Measurements from ENCODE around the gene TUT1. TPM values are rescaled to one million over a fixed set of nuclear protein-coding genes. Genes with fewer than 3 reads are reported as not detected.

The TUT1 gene
- total RNA-seq, 1 experiment from 2014 or later = 20.7 TPM

GRCh38 chr11:62612366-62613290 is 21.3 kb upstream of the TUT1 start, which contains the start of the genes EML3 and ROM1:
TSS of gene EML3 (minus strand) at chr11:62612775. CDS start at chr11:62612457, 318 bp downstream.
TSS of gene ROM1 (plus strand) at chr11:62613257. CDS start at chr11:62613282, 25 bp downstream.
- Histone ChIP-seq H3K79me1 (ENCODE audit: insufficient read depth, low read depth, low read length, poor library complexity, severe bottlenecking) (no peaks in the 10 kb centered on the region), H3K23ac (ENCODE audit: insufficient read length, low read depth, low read length) (no peak within 1 kb of the TSS), H2BK15ac (ENCODE audit: low read depth, low read length) (no peak within 1 kb of the TSS), H3T11ph (ENCODE audit: low read length) (no peak within 1 kb of the TSS), H3K4me2 (ENCODE audit: insufficient read depth, insufficient read length, low read length) (peak within 1 kb of the TSS; percentile 90), H3K79me2 (ENCODE audit: insufficient read depth, low read length) (no peaks in the 10 kb centered on the region), H2BK120ac (ENCODE audit: low read depth, low read length, poor library complexity, severe bottlenecking) (no peak within 1 kb of the TSS), H4K8ac (replicated peaks; ENCODE audit: insufficient read length, low read depth, low read length) (no peak within 1 kb of the TSS), H3K4me1 (ENCODE audit: insufficient read depth, low read length) (no peaks in the 10 kb centered on the region), H4K91ac (ENCODE audit: insufficient read length, low read depth, low read length) (no peak within 1 kb of the TSS), H2AFZ (ENCODE audit: low read length) (no peak within 1 kb of the TSS), H4K20me1 (ENCODE audit: control insufficient read depth, insufficient read depth, insufficient read length) (no peaks in the 10 kb centered on the region), H3K27me3 (ENCODE audit: insufficient read depth, low read length) (no peaks in the 10 kb centered on the region), H3K56ac (ENCODE audit: insufficient read length, low read depth, low read length) (no peak within 1 kb of the TSS), H3K9me3 (ENCODE audit: control insufficient read depth, low read depth, low read length) (no peaks in the 10 kb centered on the region), H3K4ac (ENCODE audit: low read depth, low read length) (no peak within 1 kb of the TSS), H3K9ac (ENCODE audit: extremely low read depth, insufficient read length, low read length) (no peak within 1 kb of the TSS), H2BK12ac (ENCODE audit: insufficient read length, low read depth, low read length) (no peak within 1 kb of the TSS), H2AK5ac (ENCODE audit: insufficient read length, low read length) (no peak within 1 kb of the TSS), H3K23me2 (ENCODE audit: insufficient read length, low read depth, low read length, poor library complexity, severe bottlenecking) (peaks cover 13% of the 10 kb centered on the region), H2BK5ac (ENCODE audit: insufficient read length, low read length) (no peak within 1 kb of the TSS), H4K5ac (ENCODE audit: insufficient read length, low read depth, low read length) (no peak within 1 kb of the TSS), H2BK20ac (ENCODE audit: low read depth, low read length, poor library complexity, severe bottlenecking) (no peak within 1 kb of the TSS), H3K14ac (ENCODE audit: insufficient read depth, low read length) (peak within 1 kb of the TSS; percentile 23; the same call in 1 of the 2 replicates), H3K27ac (ENCODE audit: insufficient read length, low read depth, low read length) (no peak within 1 kb of the TSS), H3K18ac (ENCODE audit: insufficient read length, low read depth, low read length) (no peak within 1 kb of the TSS)
- Mint-ChIP-seq H3K27me3 (ENCODE audit: low read depth) (peaks cover 4% of the 10 kb centered on the region), H3K4me3 (peak within 1 kb of the TSS; percentile 85 to 86), H3K36me3 (ENCODE audit: insufficient read depth in 1 of 3, low read depth in 3 of 3) (peaks cover 0 to 19% (median 13%) of the 10 kb centered on the region in 3 experiments; a peak in 6 of 7 replicates), H3K9me3 (no peaks in the 10 kb centered on the region), H3K4me1 (peaks cover 17 to 34% of the 10 kb centered on the region in 2 experiments), H3K27ac (peak within 1 kb of the TSS; percentile 11 to 87 (median 27); a peak in 4 of 7 replicates)
- TF ChIP-seq, protein P1, sequence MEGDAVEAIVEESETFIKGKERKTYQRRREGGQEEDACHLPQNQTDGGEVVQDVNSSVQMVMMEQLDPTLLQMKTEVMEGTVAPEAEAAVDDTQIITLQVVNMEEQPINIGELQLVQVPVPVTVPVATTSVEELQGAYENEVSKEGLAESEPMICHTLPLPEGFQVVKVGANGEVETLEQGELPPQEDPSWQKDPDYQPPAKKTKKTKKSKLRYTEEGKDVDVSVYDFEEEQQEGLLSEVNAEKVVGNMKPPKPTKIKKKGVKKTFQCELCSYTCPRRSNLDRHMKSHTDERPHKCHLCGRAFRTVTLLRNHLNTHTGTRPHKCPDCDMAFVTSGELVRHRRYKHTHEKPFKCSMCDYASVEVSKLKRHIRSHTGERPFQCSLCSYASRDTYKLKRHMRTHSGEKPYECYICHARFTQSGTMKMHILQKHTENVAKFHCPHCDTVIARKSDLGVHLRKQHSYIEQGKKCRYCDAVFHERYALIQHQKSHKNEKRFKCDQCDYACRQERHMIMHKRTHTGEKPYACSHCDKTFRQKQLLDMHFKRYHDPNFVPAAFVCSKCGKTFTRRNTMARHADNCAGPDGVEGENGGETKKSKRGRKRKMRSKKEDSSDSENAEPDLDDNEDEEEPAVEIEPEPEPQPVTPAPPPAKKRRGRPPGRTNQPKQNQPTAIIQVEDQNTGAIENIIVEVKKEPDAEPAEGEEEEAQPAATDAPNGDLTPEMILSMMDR (conservative IDR thresholded peaks at IDR 0.05) = peak; percentile 100
- DNase-seq = peak; percentile 97
- no CpG with 5 or more reads among the region's 91 CpGs for WGBS (ENCODE audit: extremely low coverage, insufficient read length, low lambda C conversion rate)

All from H9 (cell line).